ENCODE results near the gene ARFRP1.

Gene ARFRP1

DNA sequence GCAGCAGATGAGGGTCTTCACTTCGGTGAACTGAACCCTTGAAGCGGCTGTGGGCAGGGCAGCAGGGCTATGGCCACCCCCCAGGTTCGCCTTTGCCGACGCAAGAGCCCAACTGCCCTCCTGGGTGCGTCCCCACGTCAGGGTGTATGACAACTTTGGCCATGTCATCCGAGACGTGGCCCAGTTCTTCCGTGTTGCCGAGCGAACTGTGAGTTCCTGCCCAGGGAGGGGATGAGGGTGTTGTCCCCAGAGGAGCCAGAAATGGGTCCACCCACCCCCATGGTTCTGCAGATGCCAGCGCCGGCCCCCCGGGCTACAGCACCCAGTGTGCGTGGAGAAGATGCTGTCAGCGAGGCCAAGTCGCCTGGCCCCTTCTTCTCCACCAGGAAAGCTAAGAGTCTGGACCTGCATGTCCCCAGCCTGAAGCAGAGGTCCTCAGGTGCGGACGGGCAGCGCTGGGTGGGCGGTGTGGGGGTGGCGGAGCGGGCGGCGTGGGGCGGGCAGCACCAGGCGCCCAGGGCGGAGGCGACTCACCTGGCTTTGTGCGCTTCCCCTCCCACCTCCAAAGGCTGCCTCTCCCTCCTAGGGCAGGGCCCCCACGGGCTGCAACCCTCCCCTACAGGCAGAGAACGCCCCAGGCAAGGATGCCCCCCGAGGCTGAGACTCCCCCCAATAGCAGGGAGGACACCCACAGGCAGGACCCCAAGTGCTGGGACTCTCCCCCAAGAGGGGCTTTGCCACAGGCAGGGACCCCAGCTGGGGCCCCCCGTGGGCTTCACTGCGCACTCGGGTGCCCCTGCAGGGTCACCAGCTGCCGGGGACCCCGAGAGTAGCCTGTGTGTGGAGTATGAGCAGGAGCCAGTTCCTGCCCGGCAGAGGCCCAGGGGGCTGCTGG lies 17.5 kb downstream of the ARFRP1 start:
- no peak for DNase-seq

GRCh38 chr20:63689046-63690002 lies 18.5 kb downstream of the ARFRP1 start:
- no peak for DNase-seq

DNA sequence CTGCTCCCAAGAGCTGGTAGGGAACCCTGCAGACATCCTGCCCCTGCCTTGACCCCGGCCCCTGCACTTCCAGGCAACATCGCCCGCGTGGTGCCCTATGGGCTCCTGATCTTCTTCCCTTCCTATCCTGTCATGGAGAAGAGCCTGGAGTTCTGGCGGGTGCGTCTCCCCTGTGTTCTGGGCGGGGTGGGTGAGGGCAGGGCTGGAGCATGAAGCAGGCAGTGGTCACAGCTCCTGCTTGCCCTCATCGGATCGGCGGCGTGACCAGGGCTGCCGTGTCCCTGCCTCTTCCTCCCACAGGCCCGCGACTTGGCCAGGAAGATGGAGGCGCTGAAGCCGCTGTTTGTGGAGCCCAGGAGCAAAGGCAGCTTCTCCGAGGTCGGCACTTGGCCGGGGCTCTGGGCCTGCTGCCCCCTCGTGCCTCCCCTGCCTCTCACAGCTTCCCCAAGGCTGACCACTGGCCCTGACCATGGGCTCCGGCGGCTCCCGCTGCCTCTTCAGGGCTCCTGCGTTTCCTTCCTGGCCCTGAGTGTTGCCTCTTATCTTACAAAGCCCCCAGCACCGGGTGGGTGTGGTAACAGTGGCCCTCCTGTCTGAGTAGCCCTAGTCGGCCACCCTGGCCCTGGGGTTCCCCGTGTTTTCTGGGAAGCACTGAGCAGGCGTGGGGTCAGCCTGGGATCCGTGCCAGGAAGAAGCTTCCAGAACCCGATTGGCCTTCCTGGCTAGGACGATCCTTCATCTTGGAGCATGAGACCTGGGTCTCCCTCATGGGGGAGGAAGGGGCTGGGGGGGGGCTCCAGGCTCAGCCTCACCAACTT lies 19.3 kb downstream of the ARFRP1 start:
- DNase-seq, result no peak

DNA sequence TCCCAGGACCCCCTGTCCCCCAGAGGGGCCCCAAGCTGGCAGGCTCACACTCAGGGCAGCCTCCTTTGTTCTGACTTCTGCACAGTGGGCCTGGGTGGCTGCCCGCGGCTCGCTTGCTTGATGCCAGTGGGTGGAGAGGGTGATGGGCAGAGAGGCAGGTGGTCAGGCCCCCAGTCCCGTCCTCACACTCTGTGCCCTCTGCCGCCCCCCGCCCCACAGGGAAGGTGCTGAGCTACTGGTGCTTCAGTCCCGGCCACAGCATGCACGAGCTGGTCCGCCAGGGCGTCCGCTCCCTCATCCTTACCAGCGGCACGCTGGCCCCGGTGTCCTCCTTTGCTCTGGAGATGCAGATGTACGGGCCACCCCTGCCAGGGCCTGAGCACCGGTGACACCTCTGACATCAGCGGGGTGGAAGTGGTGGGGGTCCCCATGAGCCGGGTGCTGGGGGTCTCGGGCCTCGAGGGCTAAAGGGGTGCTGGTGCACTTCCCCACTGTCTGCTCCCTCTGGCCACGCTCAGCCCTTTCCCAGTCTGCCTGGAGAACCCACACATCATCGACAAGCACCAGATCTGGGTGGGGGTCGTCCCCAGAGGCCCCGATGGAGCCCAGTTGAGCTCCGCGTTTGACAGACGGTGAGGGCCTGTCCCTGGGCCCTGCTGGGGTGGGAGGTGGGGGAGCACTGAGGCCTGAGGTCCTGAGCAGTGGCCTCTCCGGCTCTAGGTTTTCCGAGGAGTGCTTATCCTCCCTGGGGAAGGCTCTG lies 20.2 kb downstream of the ARFRP1 start:
- DNase-seq, result no peak

GRCh38 chr20:63686492-63687321 lies 21.1 kb downstream of the ARFRP1 start:
- DNase-seq, result no peak

DNA sequence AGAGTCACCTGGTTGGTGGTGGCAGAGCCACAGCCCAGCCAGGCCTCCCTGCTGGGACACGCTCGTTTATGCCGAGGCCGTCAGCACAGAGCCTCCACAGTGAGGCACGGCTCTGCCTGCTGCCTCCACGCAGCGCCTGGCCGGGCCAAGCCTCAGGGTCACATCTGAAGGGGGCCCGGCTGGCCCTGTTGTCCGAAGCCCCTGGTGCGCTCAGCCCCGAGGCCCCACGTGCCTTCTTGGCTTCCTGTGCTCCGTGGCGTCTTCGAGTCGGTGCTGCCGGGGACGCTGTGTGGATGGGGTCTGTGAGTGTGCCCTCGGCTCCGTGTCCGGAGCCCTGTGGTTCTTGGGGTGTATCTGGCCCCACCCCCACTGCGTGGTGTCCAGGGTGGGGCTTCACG lies 21.7 kb downstream of the ARFRP1 start:
- DNase-seq, result no peak

GRCh38 chr20:63685269-63686026 lies 22.3 kb downstream of the ARFRP1 start:
- no peak for DNase-seq

DNA sequence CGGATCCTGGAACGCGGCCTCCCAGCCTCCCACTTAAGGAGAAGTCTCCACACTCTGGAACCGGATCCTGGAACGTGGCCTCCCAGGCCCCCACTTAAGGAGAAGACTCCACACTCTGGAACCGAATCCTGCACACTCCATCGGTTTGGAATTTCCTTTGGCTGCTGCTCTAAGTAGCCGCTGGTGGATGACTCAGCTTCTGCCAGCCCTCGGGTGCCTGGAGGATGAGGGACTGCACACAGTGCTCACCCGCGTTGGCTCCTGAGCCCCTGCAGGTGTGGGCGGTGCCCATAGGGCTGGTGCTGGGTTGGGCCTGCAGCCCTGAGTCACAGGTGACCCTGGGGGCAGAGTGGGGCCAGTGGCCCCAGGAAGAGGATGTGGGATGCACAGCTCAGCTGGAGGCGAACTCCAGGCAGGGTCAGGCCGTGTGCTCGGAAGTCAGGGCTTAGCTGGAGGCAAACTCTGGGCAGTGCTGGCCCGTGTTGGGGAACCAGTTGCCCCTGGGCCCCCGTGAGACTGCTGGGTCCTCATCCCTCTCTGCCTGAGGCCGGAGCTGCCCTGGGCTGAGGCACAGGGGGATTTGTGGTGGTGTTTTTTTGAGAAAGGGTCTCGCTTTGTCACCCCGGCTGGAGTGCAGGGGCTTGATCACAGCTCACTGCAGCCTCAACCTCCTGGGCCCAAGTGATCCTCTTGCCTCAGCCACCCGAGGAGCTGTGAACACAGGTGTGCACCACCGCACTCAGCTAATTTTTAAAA lies 25.2 kb downstream of the ARFRP1 start:
- DNase-seq, result no peak

DNA sequence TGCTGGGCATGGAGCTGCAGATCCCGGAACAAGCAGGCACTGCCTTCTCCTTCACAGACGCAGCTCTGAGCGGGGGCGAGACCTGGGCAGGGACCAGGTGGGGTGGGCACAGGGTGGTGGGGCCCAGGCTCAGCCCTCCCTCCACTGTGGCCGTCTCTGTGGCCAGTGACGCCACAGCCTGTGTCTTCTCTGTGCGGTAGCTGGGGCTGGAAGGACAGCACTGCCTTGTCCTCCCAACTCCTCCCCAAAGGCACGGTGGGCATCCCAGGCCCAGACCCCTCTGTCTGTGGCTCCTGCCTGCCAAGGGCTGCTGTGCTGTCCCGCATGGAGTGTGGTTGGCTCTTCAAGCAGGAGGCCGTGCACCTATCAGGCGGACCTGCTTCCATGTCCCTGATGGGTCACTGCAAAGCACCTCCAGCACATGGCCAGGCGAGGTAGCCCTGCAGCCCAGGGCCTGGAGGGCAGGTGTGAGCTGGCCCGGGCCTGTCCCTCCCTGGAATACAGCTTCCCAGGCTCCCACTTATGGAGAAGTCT lies 26.1 kb downstream of the ARFRP1 start:
- DNase-seq, result no peak

- no peak for DNase-seq
Observed at GRCh38 chr20:63680857-63681608, 26.7 kb downstream of the ARFRP1 start.

DNA sequence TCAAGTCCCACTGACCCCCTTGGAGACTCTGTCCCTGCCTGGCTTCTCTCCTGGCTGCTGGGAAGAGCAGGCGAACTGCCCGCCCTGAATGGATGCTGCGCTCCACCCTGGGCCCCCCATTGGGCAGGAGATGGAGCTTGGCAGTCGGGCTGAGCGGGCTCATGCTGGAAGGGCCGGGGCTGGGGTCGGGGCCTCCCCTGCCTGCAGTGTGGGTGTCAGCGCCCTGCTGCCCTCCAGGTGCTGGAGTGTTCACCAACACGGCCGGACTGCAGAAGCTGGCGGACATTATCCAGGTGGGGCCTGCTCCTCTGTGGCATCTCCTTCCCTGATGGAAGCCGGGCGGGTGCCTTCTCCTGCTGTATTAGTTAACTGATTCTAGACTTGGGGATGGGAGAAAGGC lies 27.3 kb downstream of the ARFRP1 start:
- DNase-seq, result no peak

- no peak for DNase-seq
Observed at GRCh38 chr20:63679799-63680305, 27.9 kb downstream of the ARFRP1 start.

GRCh38 chr20:63678667-63679465 lies 28.9 kb downstream of the ARFRP1 start:
- DNase-seq, result no peak

DNA sequence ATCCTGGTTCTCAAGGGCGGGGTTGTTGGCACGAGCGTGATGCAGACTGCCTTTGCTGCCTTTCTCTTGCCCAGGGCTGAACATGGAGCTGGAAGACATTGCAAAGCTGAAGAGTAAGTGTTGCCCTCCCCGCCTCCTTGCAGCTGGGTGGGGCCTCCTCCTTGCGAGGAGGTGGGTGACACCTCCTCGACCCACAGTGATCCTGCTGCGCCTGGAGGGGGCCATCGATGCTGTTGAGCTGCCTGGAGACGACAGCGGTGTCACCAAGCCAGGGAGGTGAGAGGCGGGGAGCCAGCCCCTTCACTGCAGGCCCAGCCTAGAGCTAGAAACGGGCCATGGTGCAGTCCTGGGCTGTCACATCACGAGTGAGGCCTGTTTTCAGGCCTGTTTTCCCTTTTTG lies 29.7 kb downstream of the ARFRP1 start:
- DNase-seq, result no peak

- DNase-seq, result no peak
Observed at GRCh38 chr20:63675681-63676368, 32.0 kb downstream of the ARFRP1 start.

DNA sequence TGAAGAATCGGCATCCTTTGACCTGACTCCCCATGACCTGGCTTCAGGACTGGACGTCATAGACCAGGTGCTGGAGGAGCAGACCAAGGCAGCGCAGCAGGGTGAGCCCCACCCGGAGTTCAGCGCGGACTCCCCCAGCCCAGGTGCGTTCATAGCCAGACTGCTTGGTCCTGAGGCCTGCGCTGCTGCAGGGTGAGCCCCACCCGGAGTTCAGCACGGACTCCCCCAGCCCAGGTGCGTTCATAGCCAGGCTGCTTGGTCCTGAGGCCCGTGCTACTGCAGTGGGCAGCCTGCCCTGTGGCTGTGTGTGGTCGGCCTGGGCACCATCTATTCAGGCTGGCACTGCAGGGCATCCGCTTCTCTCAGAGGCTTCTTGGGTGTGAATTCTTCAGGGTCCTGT lies 33.8 kb downstream of the ARFRP1 start:
- DNase-seq, result no peak

DNA sequence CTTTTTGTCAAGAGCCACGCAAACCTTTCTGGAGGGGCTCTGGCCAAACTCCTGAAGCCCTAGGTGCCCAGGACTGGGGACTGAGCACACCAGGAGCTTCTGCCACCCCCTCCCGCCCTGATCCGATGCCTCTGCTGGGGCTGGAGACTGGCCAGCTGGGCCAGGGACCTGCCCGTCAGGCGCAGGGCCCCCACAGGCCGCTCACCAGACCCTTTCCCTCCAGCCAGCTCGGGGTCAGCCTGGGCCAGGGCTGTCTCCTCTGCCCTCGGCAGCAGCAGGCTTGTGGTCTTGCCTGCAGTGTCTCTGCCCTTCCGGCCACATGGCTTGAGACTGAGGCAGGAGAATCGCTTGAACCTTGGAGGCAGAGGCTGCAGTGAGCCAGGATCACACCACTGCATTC lies 35.1 kb downstream of the ARFRP1 start:
- no peak for DNase-seq
